ENCODE results near the gene EME2. TPM values are rescaled to one million over a fixed set of nuclear protein-coding genes. Genes with fewer than 3 reads are reported as not detected.

EME2 gene
- total and polyA plus RNA-seq, 2 of the 13 experiments (the other 11 are each of a cell fraction or from before 2014, with no cell fraction given): 4.4 to 7.6 TPM

DNA sequence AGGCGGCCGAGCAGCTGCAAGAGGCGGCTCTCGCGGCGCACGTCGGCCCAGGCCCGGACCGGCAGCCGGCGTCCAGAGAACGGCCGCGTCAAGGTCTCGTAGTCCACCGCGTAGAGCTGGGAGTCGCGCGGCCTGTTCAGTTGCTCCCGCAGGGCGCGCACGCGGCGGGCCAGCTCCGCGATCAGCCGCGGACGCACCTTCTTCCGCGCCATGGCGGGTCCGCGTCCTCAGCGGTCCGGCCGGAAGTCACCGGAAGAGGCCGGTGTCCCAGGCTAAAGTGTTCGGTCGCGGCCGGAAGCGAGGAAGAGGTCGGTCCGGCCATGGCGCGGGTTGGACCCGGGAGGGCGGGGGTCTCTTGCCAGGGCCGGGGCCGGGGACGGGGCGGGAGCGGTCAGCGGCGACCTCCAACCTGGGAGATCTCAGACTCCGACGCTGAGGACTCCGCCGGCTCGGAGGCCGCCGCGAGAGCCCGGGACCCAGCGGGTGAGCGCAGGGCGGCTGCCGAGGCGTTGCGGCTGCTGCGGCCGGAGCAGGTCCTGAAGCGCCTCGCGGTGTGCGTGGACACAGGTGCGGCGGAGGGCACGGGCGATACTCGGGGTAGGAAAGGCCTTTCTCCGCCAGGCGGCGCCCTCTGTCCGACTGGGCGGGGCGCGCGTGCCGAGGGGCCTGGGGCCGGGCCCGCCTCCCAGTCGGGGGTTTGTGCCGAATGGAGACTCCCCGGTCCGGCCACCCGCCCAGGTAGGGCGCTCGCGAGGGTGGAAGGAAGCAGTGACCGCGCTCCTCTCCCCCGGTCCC, 495 bp downstream of the EME2 start, which contains the start of gene MRPS34 (continued):
- TF ChIP-seq ZNF44 (CRISPR knock-in tag; IDR thresholded peaks at IDR 0.05) (0 out of 2 replicates have a peak, but pooled peaks have one; percentile 21), FOXJ3 (CRISPR knock-in tag; IDR thresholded peaks at IDR 0.05; ENCODE audit: borderline replicate concordance) (no peak), CENPT (CRISPR knock-in tag; IDR thresholded peaks at IDR 0.05; ENCODE audit: low read depth) (no peak; the same call in 1 of the 2 replicates), THYN1 (CRISPR knock-in tag; IDR thresholded peaks at IDR 0.05; ENCODE audit: borderline replicate concordance, low read depth) (no peak), EEA1 (CRISPR knock-in tag; IDR thresholded peaks at IDR 0.05; ENCODE audit: borderline replicate concordance) (no peak), SRF (IDR thresholded peaks at IDR 0.05; ENCODE audit: low read depth, low read length) (peak; percentile 45; the same call in 1 of the 2 replicates), SP140L (CRISPR knock-in tag; IDR thresholded peaks at IDR 0.05; ENCODE audit: borderline replicate concordance) (peak; percentile 40; the same call in 1 of the 2 replicates), ZNF788 (CRISPR knock-in tag; IDR thresholded peaks at IDR 0.05; ENCODE audit: borderline replicate concordance) (peak; percentile 93), SNRNP70 (IDR thresholded peaks at IDR 0.05; ENCODE audit: low read depth, low read length) (no peak), RXRA (CRISPR knock-in tag; IDR thresholded peaks at IDR 0.05) (peak; percentile 79), KDM2A (CRISPR knock-in tag; IDR thresholded peaks at IDR 0.05; ENCODE audit: borderline replicate concordance, low read depth) (peak; percentile 98), ZNF225 (CRISPR knock-in tag; IDR thresholded peaks at IDR 0.05) (no peak), ONECUT2 (CRISPR knock-in tag; IDR thresholded peaks at IDR 0.05) (no peak), CREB1 (IDR thresholded peaks at IDR 0.05) (peak; percentile 13; the same call in 1 of the 2 replicates), CREB1 (CRISPR knock-in tag; IDR thresholded peaks at IDR 0.05) (no peak), ERF (CRISPR knock-in tag; IDR thresholded peaks at IDR 0.05) (peak; percentile 94; the same call in 1 of the 2 replicates)
- TF ChIP-seq, protein P1, sequence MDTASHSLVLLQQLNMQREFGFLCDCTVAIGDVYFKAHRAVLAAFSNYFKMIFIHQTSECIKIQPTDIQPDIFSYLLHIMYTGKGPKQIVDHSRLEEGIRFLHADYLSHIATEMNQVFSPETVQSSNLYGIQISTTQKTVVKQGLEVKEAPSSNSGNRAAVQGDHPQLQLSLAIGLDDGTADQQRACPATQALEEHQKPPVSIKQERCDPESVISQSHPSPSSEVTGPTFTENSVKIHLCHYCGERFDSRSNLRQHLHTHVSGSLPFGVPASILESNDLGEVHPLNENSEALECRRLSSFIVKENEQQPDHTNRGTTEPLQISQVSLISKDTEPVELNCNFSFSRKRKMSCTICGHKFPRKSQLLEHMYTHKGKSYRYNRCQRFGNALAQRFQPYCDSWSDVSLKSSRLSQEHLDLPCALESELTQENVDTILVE (CRISPR knock-in tag; IDR thresholded peaks at IDR 0.05): no peak
- TF ChIP-seq, protein P2, sequence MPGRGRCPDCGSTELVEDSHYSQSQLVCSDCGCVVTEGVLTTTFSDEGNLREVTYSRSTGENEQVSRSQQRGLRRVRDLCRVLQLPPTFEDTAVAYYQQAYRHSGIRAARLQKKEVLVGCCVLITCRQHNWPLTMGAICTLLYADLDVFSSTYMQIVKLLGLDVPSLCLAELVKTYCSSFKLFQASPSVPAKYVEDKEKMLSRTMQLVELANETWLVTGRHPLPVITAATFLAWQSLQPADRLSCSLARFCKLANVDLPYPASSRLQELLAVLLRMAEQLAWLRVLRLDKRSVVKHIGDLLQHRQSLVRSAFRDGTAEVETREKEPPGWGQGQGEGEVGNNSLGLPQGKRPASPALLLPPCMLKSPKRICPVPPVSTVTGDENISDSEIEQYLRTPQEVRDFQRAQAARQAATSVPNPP (CRISPR knock-in tag; IDR thresholded peaks at IDR 0.05): peak; percentile 45; the same call in 1 of the 2 replicates
- TF ChIP-seq, protein P3, sequence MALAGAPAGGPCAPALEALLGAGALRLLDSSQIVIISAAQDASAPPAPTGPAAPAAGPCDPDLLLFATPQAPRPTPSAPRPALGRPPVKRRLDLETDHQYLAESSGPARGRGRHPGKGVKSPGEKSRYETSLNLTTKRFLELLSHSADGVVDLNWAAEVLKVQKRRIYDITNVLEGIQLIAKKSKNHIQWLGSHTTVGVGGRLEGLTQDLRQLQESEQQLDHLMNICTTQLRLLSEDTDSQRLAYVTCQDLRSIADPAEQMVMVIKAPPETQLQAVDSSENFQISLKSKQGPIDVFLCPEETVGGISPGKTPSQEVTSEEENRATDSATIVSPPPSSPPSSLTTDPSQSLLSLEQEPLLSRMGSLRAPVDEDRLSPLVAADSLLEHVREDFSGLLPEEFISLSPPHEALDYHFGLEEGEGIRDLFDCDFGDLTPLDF (CRISPR knock-in tag; IDR thresholded peaks at IDR 0.05): peak; percentile 85
- TF ChIP-seq, protein P4, sequence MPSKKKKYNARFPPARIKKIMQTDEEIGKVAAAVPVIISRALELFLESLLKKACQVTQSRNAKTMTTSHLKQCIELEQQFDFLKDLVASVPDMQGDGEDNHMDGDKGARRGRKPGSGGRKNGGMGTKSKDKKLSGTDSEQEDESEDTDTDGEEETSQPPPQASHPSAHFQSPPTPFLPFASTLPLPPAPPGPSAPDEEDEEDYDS (CRISPR knock-in tag; IDR thresholded peaks at IDR 0.05): peak; percentile 29
- TF ChIP-seq, protein P5, sequence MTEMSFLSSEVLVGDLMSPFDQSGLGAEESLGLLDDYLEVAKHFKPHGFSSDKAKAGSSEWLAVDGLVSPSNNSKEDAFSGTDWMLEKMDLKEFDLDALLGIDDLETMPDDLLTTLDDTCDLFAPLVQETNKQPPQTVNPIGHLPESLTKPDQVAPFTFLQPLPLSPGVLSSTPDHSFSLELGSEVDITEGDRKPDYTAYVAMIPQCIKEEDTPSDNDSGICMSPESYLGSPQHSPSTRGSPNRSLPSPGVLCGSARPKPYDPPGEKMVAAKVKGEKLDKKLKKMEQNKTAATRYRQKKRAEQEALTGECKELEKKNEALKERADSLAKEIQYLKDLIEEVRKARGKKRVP (CRISPR knock-in tag; IDR thresholded peaks at IDR 0.05): no peak
- TF ChIP-seq, protein P6, sequence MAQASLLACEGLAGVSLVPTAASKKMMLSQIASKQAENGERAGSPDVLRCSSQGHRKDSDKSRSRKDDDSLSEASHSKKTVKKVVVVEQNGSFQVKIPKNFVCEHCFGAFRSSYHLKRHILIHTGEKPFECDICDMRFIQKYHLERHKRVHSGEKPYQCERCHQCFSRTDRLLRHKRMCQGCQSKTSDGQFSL (CRISPR knock-in tag; IDR thresholded peaks at IDR 0.05): no peak
- TF ChIP-seq, protein P7, sequence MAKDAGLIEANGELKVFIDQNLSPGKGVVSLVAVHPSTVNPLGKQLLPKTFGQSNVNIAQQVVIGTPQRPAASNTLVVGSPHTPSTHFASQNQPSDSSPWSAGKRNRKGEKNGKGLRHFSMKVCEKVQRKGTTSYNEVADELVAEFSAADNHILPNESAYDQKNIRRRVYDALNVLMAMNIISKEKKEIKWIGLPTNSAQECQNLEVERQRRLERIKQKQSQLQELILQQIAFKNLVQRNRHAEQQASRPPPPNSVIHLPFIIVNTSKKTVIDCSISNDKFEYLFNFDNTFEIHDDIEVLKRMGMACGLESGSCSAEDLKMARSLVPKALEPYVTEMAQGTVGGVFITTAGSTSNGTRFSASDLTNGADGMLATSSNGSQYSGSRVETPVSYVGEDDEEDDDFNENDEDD (CRISPR knock-in tag; IDR thresholded peaks at IDR 0.05; ENCODE audit: borderline replicate concordance): peak; percentile 76; the same call in 1 of the 2 replicates

Measured in HepG2 (cell line).